HepG2 (cell line): Measurements from ENCODE around the gene HOXA1.

ENCODE experiments used
- KLF9 ChIP-seq: IDR thresholded peaks from 2 replicates; pipeline ENCODE4 v1.6.1; 2016; ENCODE audit warnings: low read depth
- MAFK ChIP-seq, 2 experiments: IDR thresholded peaks in 1 of 2; conservative IDR thresholded peaks in 1 of 2; 2 replicates each; pipeline ENCODE4 v1.6.1; 2011; ENCODE audit warnings: improper control_type of control experiment in 2 of 2, low read length in 2 of 2
- MED1 ChIP-seq: sonication (generic); formaldehyde crosslinking; IDR thresholded peaks from 2 replicates; pipeline ENCODE4 v1.4.0; 2020; ENCODE audit warnings: missing genetic modification reagents
- MLLT10 ChIP-seq: sonication (generic); formaldehyde crosslinking; IDR thresholded peaks from 2 replicates; pipeline ENCODE4 v1.4.0; 2020; ENCODE audit warnings: missing genetic modification reagents
- NFRKB ChIP-seq: fragments of 450-650 bp; IDR thresholded peaks from 2 replicates; pipeline ENCODE4 v1.6.1; 2017
- PAWR ChIP-seq: sonication (generic); formaldehyde crosslinking; IDR thresholded peaks from 2 replicates; pipeline ENCODE4 v1.4.0; 2020; ENCODE audit warnings: missing genetic modification reagents, mild to moderate bottlenecking, borderline replicate concordance
- TEAD2 ChIP-seq: sonication (generic); formaldehyde crosslinking; IDR thresholded peaks from 2 replicates; pipeline ENCODE4 v1.9.0; 2021; ENCODE audit warnings: missing genetic modification reagents
- ZFP62 ChIP-seq: sonication (generic); formaldehyde crosslinking; IDR thresholded peaks from 2 replicates; pipeline ENCODE4 v1.4.0; 2020; ENCODE audit warnings: missing genetic modification reagents
- ZSCAN29 ChIP-seq: sonication (generic); formaldehyde crosslinking; conservative IDR thresholded peaks from 2 replicates; pipeline ENCODE4 v1.4.0; 2020; ENCODE audit warnings: mild to moderate bottlenecking, missing genetic modification reagents
- TF ChIP-seq, protein P1 (sequence below): sonication (generic); formaldehyde crosslinking; IDR thresholded peaks from 2 replicates; pipeline ENCODE4 v1.5.0; 2020; ENCODE audit warnings: mild to moderate bottlenecking, missing genetic modification reagents, moderate library complexity
- TF ChIP-seq, protein P2 (sequence below): IDR thresholded peaks from 2 replicates; pipeline ENCODE4 v1.6.1; 2012; ENCODE audit warnings: low read depth, low read length, improper control_type of control experiment
- TF ChIP-seq, protein P3 (sequence below): sonication (generic); formaldehyde crosslinking; conservative IDR thresholded peaks from 2 replicates; pipeline ENCODE4 v1.4.0; 2020; ENCODE audit warnings: missing genetic modification reagents
- TF ChIP-seq, protein P4 (sequence below): sonication (generic); IDR thresholded peaks from 2 replicates; pipeline ENCODE4 v1.6.1; 2016; ENCODE audit warnings: low read depth, borderline replicate concordance

DNA sequence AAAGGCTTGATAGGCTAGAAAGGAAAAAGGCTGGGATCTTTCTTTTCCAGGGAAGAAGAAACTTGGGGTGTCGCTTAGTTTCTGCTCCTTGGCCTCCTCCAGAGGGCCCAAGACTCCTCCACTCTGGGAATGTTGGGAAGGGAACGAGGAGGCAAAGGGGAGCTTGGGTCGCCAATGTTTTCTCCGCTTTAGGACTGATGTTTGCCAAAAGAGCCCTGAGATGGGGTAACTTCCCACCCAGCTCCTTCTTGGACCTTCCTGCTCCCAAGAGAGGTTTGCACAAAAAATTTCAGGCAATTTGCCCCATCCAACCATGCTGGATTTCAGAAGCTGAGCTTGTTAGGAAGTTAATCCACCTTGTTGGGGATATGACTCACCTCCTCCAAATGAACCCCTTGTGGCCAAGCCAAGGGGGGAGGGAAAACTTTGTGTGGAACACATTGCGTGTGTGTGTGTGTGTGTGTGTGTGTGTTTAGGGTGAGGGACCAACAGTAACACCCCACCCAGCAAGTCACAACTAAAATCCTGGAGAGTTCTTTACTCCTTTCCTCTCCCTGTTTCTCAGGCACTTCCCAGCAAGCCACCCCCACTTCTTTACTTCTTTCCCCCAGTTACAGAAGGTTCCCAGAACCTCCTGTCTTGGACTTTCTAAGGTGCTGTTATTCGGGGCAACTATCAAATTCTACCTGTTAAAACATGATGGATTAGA lies 15.4 kb upstream of the HOXA1 start:
- TF ChIP-seq, protein P1, sequence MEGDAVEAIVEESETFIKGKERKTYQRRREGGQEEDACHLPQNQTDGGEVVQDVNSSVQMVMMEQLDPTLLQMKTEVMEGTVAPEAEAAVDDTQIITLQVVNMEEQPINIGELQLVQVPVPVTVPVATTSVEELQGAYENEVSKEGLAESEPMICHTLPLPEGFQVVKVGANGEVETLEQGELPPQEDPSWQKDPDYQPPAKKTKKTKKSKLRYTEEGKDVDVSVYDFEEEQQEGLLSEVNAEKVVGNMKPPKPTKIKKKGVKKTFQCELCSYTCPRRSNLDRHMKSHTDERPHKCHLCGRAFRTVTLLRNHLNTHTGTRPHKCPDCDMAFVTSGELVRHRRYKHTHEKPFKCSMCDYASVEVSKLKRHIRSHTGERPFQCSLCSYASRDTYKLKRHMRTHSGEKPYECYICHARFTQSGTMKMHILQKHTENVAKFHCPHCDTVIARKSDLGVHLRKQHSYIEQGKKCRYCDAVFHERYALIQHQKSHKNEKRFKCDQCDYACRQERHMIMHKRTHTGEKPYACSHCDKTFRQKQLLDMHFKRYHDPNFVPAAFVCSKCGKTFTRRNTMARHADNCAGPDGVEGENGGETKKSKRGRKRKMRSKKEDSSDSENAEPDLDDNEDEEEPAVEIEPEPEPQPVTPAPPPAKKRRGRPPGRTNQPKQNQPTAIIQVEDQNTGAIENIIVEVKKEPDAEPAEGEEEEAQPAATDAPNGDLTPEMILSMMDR: no peak
- TF ChIP-seq, protein P2, sequence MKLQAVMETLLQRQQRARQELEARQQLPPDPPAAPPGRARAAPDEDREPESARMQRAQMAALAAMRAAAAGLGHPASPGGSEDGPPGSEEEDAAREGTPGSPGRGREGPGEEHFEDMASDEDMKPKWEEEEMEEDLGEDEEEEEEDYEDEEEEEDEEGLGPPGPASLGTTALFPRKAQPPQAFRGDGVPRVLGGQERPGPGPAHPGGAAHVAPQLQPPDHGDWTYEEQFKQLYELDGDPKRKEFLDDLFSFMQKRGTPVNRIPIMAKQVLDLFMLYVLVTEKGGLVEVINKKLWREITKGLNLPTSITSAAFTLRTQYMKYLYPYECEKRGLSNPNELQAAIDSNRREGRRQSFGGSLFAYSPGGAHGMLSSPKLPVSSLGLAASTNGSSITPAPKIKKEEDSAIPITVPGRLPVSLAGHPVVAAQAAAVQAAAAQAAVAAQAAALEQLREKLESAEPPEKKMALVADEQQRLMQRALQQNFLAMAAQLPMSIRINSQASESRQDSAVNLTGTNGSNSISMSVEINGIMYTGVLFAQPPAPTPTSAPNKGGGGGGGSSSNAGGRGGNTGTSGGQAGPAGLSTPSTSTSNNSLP: no peak
- no peak for TF ChIP-seq KLF9 (CRISPR knock-in tag)
- no peak for TF ChIP-seq MLLT10 (CRISPR knock-in tag)
- TF ChIP-seq PAWR (CRISPR knock-in tag): no peak
- TF ChIP-seq TEAD2: no peak
- TF ChIP-seq MAFK (conservative IDR thresholded peaks at IDR 0.05 in 1 of 2, IDR thresholded peaks at IDR 0.05 in 1 of 2; ENCODE audit: low read length in 2 of 2): no peak
- no peak for TF ChIP-seq NFRKB
- TF ChIP-seq ZFP62 (CRISPR knock-in tag): no peak
- TF ChIP-seq, protein P3, sequence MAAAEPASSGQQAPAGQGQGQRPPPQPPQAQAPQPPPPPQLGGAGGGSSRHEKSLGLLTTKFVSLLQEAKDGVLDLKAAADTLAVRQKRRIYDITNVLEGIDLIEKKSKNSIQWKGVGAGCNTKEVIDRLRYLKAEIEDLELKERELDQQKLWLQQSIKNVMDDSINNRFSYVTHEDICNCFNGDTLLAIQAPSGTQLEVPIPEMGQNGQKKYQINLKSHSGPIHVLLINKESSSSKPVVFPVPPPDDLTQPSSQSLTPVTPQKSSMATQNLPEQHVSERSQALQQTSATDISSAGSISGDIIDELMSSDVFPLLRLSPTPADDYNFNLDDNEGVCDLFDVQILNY: no peak
- TF ChIP-seq MED1 (CRISPR knock-in tag): no peak
- TF ChIP-seq, protein P4, sequence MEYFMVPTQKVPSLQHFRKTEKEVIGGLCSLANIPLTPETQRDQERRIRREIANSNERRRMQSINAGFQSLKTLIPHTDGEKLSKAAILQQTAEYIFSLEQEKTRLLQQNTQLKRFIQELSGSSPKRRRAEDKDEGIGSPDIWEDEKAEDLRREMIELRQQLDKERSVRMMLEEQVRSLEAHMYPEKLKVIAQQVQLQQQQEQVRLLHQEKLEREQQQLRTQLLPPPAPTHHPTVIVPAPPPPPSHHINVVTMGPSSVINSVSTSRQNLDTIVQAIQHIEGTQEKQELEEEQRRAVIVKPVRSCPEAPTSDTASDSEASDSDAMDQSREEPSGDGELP: no peak
- no peak for TF ChIP-seq ZSCAN29
